ENCODE measurements around the gene DMKN.
A peak's percentile ranks its signal among the peaks of the same experiment; 100 is the strongest.

The DMKN gene, protein sequence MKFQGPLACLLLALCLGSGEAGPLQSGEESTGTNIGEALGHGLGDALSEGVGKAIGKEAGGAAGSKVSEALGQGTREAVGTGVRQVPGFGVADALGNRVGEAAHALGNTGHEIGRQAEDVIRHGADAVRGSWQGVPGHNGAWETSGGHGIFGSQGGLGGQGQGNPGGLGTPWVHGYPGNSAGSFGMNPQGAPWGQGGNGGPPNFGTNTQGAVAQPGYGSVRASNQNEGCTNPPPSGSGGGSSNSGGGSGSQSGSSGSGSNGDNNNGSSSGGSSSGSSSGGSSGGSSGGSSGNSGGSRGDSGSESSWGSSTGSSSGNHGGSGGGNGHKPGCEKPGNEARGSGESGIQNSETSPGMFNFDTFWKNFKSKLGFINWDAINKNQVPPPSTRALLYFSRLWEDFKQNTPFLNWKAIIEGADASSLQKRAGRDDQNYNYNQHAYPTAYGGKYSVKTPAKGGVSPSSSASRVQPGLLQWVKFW

DNA sequence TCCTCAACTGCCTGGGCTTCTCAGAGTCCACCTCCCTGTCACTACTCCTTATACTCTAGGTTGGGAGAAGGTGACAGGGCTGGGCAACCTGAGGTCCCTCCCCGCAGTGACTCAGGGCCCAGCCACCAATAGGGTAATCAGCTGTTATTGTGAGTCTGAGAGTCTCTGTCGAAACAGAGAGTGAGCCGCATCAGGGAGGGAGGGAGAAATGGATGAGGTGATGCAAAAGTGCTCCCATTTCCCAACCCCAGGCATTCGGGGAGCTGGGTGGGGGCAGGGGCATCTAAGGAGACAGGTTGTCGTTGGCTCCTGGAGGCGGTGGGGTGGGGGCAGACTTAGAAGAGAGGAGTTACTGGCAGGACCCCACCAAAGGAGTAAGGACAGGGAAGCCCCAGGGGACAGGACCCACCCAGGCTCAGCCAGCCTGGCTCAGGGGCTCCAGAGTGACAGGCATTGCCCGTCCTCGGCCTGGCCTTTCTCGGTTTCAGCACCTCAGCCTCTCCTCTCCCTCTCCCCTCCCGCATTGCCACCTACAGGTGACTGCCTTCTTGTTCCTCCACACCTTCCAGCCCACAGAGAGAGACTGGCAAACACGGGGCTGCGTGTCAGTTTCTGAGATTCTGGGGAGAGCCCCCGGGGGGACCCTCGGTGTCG is at the start of gene DMKN:
DMKN (minus strand) TSS at position 22 of the 654 bp plus-strand sequence. CDS start 174 bp downstream, outside the sequence.
- no peak for DNase-seq (ENCODE audit: low read depth in 1 of 2, low spot score in 1 of 2)

DNA sequence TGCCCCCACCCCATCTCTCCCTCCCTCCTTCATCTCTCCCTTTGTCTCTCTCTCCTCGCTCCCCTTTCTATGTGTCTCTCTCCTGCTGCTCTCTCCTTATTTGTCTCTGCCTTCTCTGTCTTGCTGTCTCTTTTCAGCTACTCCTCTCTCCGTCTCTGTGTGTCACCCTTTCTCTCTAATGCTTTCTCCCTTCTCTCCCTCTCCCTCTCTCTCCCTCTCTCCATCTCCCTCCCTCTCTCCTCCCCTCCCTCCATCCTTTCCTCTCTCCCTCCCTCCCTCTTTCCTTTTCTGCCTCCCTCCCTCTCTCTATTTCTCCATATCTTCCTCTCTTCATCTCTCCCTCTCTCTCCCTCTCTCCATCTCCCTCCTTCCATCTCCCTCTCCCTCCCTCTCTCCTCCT is 49.3 kb upstream of the DMKN start:
- DNase-seq (ENCODE audit: low read depth in 1 of 2, low spot score in 1 of 2) = no peak

DNA sequence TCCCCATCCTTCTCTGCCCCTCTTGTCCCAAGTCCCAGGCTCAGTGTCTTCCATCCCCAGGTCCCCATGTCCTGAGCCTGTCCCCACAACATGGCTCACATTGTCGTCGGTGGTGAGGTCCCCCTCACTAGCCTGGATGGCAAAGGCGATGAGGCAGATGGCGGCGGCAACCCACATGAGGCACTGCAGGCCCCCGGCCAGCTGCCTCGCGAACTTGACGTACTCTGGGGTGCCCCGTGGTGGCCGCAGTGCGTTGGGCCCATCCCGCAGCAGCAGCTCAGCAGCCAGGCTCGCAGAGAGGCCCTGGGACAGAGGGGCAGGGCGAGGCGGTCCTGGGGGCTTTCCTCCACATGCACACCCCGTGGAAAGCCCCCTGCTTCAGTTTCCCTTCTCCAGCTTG is 48.9 kb upstream of the DMKN start:
- DNase-seq (ENCODE audit: low read depth in 1 of 2, low spot score in 1 of 2) = no peak

DNA sequence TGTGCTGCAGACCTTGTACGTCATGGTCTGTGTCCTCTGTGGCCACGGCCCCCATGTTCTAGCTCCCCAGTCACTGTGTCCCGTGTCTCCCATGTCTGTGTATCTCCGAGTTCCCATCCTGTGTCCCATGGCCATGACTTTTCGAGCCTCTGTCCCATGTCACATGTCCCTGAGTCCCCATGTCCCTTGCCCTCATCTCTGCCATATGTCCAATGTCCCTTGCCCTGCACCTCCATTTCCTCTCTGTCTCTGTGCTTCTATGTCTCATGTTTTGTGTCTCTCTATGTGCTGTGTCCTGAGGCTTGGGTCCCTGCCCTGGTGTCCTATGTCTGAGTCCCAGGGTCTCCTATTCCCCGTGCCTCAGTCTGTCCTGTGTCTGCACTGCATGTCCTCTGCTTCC is 48.0 kb upstream of the DMKN start:
- DNase-seq (ENCODE audit: low read depth in 1 of 2, low spot score in 1 of 2) = no peak

DNA sequence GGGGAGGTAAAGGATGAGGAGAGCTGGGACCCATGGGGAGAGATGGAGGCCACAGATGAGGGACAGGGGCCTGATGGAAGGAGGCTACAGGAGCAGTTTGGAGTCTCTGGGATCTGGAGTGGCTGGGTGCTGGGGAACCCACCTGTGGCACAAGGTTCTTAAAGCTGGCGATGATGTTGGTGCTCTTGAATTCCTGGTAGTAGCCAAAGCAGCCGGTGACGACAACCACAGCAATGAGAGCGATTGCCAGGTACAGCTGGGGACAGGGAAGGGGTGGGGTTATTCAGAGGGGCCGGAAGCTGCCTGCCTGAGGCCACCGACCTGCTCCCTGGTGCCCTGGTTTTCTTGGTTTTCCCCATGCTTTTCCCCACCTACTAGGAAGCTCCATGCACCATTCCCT is 47.2 kb upstream of the DMKN start:
- no peak for DNase-seq (ENCODE audit: low read depth in 1 of 2, low spot score in 1 of 2)

DNA sequence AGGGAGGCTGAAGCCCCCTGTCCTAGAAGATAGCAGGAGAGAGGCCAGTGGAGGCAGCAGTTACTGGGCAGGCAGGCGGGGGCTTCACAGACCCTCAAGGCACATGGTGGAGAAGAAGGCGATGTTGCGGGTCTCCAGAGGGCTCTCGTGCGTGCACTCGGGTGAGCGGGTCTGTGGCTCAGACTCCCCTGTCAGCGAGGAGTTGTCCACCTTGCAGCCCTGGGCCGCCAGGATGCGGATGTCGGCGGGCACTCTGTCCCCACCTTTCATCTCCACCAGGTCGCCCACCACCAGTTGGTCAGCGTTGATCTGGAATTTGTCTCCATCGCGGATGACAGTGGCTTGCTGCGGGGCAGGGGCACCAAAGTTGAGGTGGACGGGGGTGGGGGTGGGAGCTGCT is 46.8 kb upstream of the DMKN start:
- no peak for DNase-seq (ENCODE audit: low read depth in 1 of 2, low spot score in 1 of 2)

DNA sequence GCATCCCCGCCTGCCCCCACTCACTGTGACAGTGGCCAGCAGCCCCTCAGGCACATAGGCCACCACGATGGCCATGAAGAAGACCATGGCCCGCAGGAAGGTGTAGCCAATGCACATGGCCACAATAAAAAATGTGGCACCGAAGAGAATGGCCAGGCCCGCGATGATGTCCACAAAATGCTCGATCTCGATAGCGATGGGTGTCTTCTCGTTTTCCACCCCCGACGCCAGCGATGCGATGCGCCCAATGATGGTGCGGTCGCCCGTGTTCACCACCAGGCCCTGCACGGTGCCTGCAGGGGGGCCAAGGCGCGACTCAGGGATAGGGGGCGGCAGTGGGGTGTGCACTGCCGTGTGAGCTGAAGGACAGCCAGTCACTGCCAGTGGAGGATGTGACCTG is 46.3 kb upstream of the DMKN start:
- DNase-seq (ENCODE audit: low read depth in 1 of 2, low spot score in 1 of 2) = no peak

DNA sequence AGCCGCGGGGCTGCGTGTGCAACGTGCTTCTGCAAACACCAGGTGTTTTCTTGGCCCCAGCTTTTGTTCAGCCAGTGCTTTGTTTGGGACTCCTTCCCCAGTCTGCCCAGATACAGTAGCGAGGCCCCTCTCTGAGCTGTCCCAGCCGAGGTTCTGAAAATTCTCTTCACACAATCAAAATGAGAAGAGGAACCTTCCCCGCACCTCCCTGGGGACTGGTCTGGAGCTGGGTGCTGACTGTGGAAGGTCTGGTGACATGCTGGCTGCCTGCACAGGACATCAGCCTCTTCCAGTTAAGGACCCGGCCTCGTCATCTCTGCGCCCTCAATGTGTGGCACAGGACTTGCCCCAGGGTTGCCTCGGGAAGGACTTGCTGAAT is 45.8 kb upstream of the DMKN start:
- DNase-seq (ENCODE audit: low read depth in 1 of 2, low spot score in 1 of 2) = no peak

DNA sequence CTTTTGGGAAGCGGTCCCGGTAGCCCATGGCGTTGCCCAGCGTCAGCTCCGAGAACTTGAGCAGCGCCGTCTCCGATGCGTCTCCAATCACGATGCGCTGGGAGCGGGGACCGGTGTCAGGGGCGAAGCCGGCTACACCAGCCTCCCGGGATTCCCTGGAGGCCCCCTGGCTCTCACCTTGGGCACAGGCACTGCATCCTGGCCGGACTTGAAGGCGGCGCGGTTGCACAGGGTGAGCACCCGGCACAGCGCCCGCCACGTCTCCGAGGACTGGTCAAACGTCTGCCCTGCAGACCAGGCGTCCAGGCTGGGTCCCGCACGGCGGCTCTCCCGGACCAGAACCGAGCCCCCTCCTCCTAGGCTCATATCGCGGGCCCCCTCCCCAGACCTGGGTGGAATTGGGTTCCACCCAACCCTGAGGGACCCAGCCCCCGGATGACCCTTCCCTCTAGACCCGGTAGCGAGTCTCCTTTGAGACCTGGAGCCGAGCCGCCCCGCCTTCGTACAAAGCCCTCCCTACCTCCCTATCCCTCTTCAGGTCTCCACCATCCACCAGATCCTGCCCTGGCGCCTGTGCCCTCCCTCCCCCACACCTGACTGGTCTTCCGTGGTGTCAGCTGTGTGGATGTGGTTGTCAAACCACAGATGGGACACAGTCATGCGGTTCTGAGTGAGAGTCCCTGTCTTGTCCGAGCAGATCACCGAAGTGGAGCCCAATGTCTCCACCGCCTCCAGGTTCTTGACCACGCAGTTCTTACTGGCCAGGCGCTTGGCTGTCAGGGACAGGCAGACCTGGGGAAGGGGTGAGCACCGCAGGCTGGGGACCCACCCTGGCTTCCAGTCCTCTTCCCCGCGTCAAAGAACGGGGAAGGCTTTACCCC is 45.2 kb upstream of the DMKN start:
- DNase-seq (ENCODE audit: low read depth in 1 of 2, low spot score in 1 of 2) = no peak

DNA sequence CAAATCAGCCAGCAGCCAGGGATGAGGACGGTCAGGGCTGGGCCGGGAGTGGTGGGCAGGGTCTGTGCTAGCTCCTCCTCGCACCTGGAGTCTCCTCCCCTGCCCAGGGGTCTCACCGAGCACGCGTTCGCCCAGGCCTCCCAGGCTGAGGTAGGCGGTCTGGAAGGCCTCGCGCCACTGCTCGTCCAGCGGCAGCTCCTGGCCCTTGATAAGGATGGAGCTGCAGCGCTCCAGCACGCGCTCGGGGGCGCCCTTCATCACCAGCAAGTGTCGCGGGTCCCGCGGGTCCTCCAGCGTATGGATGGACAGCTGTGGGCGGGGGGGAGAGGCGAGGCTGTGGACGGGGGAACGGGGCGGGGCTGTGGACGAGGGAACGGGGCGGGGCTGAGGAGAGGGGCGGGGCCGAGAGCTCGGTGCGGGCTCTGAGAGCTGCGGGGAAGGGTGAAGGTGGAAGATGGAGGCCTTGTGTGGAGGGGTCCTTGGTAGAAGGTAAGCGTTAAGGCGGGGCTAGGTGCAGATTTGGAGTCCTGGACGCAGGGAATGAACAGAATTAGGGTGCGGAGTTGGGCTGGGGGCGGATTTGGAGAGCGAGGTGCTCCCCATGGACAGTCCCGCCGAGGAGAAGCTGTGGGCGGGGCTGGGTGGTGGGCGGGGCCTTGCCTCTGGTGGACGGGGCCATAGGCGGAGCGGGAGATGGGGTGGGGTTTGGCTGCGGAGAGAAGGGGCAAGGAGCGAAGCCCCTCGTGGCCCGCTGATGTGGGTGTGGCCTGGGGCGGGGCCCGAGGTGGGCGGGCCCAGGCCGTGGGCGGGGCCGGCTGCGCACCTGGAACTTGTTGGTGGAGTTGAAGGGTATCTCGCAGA is 44.3 kb upstream of the DMKN start:
- DNase-seq (ENCODE audit: low read depth in 1 of 2, low spot score in 1 of 2) = peak; percentile 12 to 20

DNA sequence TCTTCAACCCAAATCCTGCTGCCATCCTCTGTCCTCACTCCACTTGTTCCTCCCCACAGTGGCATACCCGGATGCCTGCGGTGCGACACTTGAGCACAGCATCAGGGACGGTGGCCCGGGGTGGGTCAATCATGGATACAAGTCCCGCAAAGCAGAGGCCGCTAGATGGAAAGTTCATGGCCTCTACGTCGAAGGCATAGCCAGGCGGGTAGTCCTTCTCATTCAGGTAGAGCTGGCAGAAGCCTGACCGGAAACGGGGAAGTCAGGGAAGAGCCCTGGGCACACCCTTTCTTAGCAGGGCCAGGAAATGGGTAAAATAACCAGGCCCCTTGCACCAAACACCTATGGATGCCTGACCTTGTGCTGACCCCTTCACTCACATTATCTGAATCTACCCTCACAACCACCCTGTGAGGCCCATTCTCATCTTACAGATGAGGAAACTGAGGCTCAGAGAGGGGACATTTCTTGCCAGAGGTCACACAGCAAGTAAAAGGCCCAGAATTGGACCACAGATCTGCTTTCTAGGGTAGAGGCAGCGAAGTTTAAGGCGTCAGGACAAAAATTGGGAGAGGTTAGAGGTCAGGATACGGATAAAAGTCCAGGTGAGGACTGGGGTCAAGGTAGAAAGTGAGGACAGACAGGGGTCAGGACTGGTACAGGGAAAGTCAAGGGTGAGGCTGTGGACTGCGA is 43.5 kb upstream of the DMKN start:
- DNase-seq (ENCODE audit: low read depth in 1 of 2, low spot score in 1 of 2) = no peak

DNA sequence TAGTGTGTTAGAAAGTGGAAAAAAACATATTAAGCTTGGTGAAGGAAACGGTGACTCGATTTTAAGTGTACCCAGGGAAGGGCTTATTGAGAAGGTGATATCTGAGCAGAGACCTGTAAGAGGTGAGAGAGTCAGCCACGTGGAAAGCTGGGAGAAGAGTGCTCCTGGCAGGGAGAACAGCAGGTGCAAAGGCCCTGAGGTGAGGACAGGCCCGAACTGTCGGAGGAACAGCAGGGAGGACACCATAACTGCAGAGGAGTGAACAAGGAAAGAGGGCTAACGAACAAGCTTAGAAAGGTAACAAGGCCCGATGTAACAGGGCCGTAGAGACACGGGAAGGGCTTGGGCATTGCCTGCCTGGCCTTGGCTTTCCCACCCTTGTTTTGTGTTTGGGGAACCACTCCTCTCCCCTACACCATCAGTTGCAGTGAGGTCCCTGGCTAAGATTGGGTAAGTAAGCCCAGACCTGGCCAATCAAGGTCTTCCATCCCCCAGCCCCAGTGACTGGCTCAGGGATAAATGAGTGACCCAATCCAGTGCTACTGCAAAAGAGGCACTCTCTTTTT is 42.7 kb upstream of the DMKN start:
- no peak for DNase-seq (ENCODE audit: low read depth in 1 of 2, low spot score in 1 of 2)

DNA sequence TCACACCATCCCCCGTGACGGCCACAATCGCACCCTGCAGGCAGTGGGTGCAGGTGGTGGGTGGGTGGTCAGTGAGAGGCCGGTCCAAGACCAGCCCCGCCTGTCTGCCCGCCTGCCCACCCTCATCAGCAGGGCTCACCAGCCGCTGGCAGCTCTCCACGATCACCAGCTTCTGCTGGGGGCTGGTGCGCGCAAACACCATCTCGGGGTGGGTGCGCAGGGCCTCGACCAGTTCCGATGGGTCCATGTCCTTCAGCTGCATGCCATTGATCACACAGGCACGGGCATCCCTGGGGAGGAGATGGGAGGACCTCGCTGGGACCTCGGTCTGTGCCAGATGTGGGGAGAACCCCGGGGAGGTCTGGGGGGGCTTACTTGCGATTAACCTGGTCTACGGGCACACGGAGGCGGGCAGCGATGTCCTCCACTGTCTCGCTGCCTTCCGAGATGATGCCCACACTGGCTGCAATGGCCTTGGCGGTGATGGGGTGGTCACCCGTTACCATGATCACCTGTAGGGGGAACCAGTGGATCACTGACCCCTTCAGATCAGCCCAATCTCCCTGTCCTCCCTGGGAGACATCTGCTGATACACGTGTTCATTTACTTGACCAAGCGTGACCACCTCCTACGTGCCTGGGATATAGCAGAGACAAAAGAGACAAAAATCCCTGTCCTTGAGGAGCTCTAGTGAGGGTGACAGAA is 42.0 kb upstream of the DMKN start:
- DNase-seq (ENCODE audit: low read depth in 1 of 2, low spot score in 1 of 2) = no peak

DNA sequence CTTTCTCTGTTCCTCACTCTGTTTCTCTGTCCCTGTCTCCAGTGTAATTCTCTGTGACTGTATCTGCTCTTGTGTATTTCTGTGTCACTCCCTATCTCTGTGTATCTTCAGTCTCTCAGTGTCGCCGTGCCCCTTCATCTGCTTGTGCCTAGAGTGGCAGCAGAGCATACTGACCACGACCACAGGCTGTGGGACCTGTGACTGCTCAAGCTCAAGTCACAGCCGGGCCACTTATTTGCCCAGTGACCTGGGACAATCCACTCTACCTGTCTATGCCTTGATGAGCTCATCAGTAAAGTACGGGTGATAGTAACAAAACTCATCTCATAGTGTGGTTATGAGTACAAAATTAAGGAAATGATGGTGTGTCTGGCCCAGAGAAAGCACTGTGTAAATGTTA is 40.6 kb upstream of the DMKN start:
- no peak for DNase-seq (ENCODE audit: low read depth in 1 of 2, low spot score in 1 of 2)

DNA sequence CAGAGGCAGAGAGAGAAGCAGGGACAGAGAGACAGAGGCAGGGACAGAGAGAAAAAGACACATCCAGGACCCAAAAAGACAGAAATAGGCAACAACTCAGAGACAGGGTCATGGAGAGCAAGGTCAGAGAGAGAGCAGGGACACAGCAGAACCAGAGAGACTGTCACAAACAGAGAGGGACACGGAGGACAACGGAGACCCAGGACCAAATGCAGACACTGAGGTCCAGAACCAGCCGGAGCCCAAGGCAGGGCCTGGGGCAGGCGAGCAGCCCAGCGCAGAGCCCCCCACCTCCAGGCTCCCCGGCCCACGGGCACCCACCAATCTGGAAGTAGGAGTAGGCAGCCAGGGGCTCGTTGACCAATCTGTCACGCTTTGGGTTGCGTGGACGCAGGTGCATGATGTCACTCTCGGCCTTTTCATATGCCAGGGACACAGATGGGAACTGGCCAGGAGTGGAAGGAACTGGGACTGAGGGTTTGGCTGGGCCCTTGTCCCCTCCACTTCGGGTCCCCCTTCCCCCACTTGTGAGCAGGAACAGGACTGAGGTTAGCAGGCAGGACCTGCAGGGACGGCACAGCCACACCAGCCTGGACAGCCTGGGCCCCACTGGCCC is 40.0 kb upstream of the DMKN start:
- no peak for DNase-seq (ENCODE audit: low read depth in 1 of 2, low spot score in 1 of 2)

DNA sequence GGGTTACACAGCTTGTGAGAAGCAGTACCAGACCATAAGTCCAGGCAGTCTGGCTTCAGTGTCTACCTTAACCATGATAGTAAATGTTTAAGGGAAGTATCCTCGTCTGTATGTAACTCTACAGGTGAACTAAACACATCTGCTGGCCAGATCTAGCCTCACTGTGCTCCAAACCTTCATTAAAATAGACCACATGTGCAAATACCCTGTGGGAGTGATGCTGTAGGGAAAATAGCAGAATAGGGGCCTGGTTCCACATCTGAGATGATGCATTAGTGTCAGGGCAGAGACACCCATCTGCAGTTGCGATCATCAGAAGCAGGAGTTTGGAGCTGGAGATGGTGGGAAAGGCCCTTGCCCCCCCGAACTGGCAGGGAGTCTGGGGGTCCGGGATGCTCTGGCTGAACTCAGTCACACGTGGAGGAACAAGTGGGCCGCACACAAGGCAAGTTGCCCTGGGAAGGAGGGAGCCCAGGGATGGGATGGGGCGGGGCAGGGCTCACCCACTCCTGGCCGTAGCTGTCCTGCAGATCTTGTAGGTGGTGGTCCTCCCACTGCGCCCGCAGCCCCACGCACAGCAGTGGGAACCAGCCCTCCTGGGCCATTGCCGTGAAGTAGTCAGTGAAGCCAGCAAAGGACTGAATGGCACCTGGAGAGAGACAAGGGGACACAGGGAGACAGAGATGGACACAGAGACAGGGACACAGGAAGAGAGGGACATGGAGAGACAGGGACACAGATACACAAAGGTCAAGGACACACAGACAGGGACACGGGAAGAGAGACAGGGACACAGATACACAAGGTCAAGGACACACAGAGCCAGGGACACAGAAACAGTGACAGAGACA is 39.3 kb upstream of the DMKN start:
- DNase-seq (ENCODE audit: low read depth in 1 of 2, low spot score in 1 of 2) = no peak

DNA sequence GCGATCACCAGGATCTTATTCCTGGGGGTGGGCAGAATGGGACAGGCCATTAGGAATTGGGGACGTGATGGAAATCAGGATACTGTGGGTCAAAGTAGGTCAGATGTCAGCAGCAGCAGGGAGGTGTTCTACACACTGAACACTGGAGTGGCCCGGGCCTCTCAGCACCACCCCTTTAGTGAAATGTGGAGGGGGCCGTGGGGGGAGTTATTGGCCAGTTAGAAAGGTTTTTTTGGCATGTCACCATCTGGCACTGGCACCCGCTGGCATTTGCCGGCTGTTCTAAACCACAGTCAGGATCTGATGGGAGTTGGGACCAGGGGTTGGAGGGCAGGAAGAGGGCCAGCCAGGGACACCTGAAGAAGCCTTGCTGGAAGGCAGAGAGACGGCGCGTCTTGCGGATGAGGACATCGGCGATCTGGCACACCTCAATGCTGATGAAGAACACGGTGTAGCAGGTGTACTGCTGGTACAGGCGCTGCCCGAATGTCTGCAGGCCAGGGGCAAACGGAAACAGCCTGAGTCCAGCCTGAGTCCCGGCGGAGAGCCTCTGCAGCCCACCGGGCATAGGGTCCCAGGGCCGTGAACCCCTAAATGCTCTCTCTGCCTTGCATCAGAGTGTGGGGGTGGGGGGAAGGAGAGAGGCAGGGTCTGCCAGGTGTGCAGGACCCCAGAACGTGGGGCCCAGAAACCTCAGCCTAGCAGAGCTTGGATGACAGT is 37.8 kb upstream of the DMKN start:
- no peak for DNase-seq (ENCODE audit: low read depth in 1 of 2, low spot score in 1 of 2)

Measured in activated T-helper 1 cell treated with anti-CD3 and anti-CD28 coated beads, Interleukin-2, amount 50 U/mL, for 16 hours (primary cell).